ENCODE data around the gene GPR78. TPM values are rescaled to one million over a fixed set of nuclear protein-coding genes. Genes with fewer than 3 reads are reported as not detected.

GPR78 gene
- total and polyA plus RNA-seq, 4 donors: not detected

DNA sequence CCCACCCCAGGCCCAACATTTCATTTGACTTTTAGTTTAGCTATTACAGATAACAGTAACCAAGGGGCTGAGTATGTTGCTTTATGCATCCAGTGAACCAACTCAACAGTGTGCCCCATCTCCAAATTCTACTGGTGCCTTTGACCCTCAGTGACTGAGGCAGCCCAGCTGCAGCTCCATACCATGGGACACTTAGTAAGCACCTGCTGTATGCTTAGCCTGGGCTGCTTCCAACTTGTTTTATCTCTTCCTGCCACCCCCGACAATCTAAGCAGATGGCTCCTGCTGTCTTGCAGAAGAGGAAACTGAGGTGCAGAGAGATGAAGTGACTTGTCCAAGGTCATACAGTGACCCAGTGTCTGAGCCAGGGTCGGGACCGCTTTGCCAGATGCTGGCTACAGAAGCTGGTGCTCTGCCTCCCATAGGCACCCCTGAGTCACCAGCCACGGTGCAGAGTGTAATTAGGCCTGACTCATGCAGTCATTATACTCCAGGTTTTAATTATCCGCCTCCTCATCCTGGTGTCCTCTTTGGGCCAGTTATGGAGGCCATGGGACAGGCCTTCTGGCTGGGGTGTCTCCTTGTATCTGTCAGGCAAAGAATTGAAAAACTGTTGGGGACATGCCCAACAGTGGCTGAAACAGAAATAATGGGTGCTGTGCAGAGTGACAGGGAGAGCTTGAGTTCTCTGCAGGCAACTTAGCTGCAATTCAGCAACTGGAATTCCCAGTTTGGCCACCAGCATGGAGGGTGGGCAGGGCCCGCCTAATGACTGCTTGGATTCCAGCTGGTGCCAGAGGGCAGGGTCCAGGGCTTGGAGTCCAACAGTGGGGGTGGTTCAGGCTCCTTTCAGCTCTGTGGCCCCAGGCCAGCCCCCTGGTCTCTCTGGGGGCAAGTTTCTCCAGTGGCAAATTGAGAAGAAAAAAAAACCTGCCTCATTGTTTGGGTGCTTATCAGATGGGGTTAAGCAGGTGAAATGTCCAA is 8.2 kb upstream of the GPR78 start (continued):
- TF ChIP-seq, protein P1, sequence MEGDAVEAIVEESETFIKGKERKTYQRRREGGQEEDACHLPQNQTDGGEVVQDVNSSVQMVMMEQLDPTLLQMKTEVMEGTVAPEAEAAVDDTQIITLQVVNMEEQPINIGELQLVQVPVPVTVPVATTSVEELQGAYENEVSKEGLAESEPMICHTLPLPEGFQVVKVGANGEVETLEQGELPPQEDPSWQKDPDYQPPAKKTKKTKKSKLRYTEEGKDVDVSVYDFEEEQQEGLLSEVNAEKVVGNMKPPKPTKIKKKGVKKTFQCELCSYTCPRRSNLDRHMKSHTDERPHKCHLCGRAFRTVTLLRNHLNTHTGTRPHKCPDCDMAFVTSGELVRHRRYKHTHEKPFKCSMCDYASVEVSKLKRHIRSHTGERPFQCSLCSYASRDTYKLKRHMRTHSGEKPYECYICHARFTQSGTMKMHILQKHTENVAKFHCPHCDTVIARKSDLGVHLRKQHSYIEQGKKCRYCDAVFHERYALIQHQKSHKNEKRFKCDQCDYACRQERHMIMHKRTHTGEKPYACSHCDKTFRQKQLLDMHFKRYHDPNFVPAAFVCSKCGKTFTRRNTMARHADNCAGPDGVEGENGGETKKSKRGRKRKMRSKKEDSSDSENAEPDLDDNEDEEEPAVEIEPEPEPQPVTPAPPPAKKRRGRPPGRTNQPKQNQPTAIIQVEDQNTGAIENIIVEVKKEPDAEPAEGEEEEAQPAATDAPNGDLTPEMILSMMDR (IDR thresholded peaks at IDR 0.05; ENCODE audit: low read depth, low read length, missing input control): no peak
- TF ChIP-seq FOXA2 (IDR thresholded peaks at IDR 0.05): no peak

DNA sequence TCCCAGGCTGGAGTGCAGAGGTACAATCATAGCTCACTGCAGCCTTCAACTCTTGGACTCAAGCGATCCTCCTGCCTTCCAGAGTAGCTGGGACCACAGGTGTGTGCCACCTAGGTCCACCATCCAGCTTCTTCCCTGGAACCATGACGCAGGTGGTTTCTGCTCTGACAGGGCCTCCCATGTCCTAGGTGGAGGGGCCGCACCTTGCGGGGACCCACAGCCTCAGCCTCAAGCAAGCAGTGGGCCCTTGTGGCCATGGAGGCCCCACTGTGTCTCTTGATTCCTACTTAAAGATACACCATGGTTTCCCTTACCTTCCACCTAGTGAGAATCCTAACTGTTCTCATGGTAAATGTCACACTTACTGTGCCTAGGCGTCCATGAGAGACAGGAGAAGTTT is 6.9 kb upstream of the GPR78 start:
- DNase-seq (ENCODE audit: low spot score): no peak
- Histone ChIP-seq H3K9me3 (ENCODE audit: control insufficient read depth in 4 of 4, low read length in 3 of 4) (no peaks in the 10 kb centered on the region), H3K9ac (ENCODE audit: low read depth in 1 of 2, low read length in 2 of 2) (no peak overlapping the region), H3K4me3 (ENCODE audit: low read depth in 1 of 3, low read length in 3 of 3) (no peak overlapping the region), H3K27ac (ENCODE audit: low read depth in 1 of 2, low read length in 2 of 2) (no peak overlapping the region), H3K4me1 (ENCODE audit: control insufficient read depth in 4 of 4, insufficient read depth in 4 of 4, low read length in 3 of 4) (no peaks in the 10 kb centered on the region), H3K27me3 (ENCODE audit: control insufficient read depth in 4 of 4, insufficient read depth in 4 of 4, low read length in 3 of 4) (no peaks in the 10 kb centered on the region), H3K36me3 (ENCODE audit: control insufficient read depth in 4 of 4, insufficient read depth in 3 of 4, low read depth in 1 of 4, low read length in 3 of 4) (no peaks in the 10 kb centered on the region)
- TF ChIP-seq FOXA2 (IDR thresholded peaks at IDR 0.05): no peak
- TF ChIP-seq HNF4A (conservative IDR thresholded peaks at IDR 0.05): no peak
- no peak for TF ChIP-seq TAF1 (conservative IDR thresholded peaks at IDR 0.05)
- TF ChIP-seq SP1 (IDR thresholded peaks at IDR 0.05): no peak
- TF ChIP-seq, protein P2, sequence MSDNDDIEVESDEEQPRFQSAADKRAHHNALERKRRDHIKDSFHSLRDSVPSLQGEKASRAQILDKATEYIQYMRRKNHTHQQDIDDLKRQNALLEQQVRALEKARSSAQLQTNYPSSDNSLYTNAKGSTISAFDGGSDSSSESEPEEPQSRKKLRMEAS (IDR thresholded peaks at IDR 0.05): no peak
- TF ChIP-seq EGR1 (IDR thresholded peaks at IDR 0.05; ENCODE audit: low read depth in 2 of 2): no peak
- TF ChIP-seq, protein P1 (IDR thresholded peaks at IDR 0.05; ENCODE audit: low read depth, low read length, missing input control): no peak
- 82% methylated on average over 5 of the region's 5 CpGs for WGBS

DNA sequence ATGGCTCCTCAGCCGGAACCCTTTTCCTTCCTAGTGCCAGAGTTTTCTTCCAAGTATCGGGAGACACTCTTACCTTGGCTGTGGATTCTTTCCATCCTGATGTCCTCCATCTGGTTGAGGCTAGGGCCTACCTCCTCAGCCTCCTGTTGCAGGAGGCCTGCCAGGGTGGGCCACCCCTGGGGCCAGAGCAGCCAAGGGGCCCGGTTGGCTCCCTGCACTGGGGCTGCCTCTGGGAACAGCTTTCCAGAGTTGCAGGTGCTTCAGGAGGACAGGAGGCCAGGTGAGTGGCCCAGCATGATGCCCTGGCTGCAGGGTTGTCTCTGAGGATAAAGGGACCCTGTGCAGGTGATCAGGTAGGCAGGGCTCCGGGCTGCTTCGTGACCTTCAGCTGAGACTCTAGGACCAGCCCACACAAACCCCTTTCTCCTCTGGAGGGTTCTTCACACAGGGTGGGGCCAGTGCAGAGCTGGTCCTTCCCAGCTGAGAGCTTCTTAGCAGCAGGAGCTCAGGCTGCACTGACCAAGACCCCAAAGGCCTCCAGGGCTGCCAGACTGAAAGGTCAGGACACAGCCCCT is 5.3 kb upstream of the GPR78 start:
- DNase-seq (ENCODE audit: low spot score): no peak
- no peak overlapping the region for H3K4me3 ChIP-seq (ENCODE audit: low read depth in 1 of 3, low read length in 3 of 3)
- TF ChIP-seq, protein P3, sequence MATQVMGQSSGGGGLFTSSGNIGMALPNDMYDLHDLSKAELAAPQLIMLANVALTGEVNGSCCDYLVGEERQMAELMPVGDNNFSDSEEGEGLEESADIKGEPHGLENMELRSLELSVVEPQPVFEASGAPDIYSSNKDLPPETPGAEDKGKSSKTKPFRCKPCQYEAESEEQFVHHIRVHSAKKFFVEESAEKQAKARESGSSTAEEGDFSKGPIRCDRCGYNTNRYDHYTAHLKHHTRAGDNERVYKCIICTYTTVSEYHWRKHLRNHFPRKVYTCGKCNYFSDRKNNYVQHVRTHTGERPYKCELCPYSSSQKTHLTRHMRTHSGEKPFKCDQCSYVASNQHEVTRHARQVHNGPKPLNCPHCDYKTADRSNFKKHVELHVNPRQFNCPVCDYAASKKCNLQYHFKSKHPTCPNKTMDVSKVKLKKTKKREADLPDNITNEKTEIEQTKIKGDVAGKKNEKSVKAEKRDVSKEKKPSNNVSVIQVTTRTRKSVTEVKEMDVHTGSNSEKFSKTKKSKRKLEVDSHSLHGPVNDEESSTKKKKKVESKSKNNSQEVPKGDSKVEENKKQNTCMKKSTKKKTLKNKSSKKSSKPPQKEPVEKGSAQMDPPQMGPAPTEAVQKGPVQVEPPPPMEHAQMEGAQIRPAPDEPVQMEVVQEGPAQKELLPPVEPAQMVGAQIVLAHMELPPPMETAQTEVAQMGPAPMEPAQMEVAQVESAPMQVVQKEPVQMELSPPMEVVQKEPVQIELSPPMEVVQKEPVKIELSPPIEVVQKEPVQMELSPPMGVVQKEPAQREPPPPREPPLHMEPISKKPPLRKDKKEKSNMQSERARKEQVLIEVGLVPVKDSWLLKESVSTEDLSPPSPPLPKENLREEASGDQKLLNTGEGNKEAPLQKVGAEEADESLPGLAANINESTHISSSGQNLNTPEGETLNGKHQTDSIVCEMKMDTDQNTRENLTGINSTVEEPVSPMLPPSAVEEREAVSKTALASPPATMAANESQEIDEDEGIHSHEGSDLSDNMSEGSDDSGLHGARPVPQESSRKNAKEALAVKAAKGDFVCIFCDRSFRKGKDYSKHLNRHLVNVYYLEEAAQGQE (IDR thresholded peaks at IDR 0.05): no peak
- TF ChIP-seq, protein P4, sequence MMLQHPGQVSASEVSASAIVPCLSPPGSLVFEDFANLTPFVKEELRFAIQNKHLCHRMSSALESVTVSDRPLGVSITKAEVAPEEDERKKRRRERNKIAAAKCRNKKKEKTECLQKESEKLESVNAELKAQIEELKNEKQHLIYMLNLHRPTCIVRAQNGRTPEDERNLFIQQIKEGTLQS (IDR thresholded peaks at IDR 0.05): no peak
- TF ChIP-seq, protein P5, sequence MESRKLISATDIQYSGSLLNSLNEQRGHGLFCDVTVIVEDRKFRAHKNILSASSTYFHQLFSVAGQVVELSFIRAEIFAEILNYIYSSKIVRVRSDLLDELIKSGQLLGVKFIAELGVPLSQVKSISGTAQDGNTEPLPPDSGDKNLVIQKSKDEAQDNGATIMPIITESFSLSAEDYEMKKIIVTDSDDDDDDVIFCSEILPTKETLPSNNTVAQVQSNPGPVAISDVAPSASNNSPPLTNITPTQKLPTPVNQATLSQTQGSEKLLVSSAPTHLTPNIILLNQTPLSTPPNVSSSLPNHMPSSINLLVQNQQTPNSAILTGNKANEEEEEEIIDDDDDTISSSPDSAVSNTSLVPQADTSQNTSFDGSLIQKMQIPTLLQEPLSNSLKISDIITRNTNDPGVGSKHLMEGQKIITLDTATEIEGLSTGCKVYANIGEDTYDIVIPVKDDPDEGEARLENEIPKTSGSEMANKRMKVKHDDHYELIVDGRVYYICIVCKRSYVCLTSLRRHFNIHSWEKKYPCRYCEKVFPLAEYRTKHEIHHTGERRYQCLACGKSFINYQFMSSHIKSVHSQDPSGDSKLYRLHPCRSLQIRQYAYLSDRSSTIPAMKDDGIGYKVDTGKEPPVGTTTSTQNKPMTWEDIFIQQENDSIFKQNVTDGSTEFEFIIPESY (IDR thresholded peaks at IDR 0.05): no peak
- TF ChIP-seq FOXA1 (IDR thresholded peaks at IDR 0.05): no peak
- no peaks in the 10 kb centered on the region for H3K9me3 ChIP-seq (ENCODE audit: control insufficient read depth in 4 of 4, low read length in 3 of 4)
- peaks cover 0 to 3% (median 0%) of the 10 kb centered on the region in 4 donors for H3K27me3 ChIP-seq (ENCODE audit: control insufficient read depth in 4 of 4, insufficient read depth in 4 of 4, low read length in 3 of 4)
- no peaks in the 10 kb centered on the region for H3K36me3 ChIP-seq (ENCODE audit: control insufficient read depth in 4 of 4, insufficient read depth in 3 of 4, low read depth in 1 of 4, low read length in 3 of 4)
- H3K9ac ChIP-seq (ENCODE audit: low read depth in 1 of 2, low read length in 2 of 2): no peak overlapping the region
- no peak overlapping the region for H3K27ac ChIP-seq (ENCODE audit: low read depth in 1 of 2, low read length in 2 of 2)
- 76% methylated on average over 5 of the region's 5 CpGs for WGBS
- no peaks in the 10 kb centered on the region for H3K4me1 ChIP-seq (ENCODE audit: control insufficient read depth in 4 of 4, insufficient read depth in 4 of 4, low read length in 3 of 4)
